WTC11 (cell line): ENCODE results near the gene WWC1. TPM values are rescaled to one million over a fixed set of nuclear protein-coding genes. Genes with fewer than 3 reads are reported as not detected.

Experiments used
- ATAC-seq: fragments of 200-7000 bp; cut with Tn5 transposase; 2 replicates; pipeline ENCODE4 v1.10.0; 2021; ENCODE audit warnings: mild to moderate bottlenecking, moderate library complexity
- CTCF ChIA-PET: fragments of 300-600 bp; sonication (Branson Sonifier 250); formaldehyde crosslinking; loops from one replicate; lab custom pipeline; 2021; ENCODE audit warnings: antibody characterized with exemption; lab: Charles Lee
- POLR2A ChIA-PET: fragments of 350-600 bp; sonication (Branson Sonifier 250); formaldehyde crosslinking; loops from one replicate; lab custom pipeline; 2021; ENCODE audit warnings: antibody characterized with exemption; lab: Charles Lee
- DNase-seq: peaks from one replicate; pipeline ENCODE4 v3.0.0; 2021; ENCODE audit warnings: low spot score
- H3K27ac Mint-ChIP-seq: 2 replicates; pipeline ENCODE4 v1.8.0; 2021; ENCODE audit warnings: mixed read lengths
- H3K27me3 Mint-ChIP-seq: 2 replicates; pipeline ENCODE4 v1.8.0; 2021; ENCODE audit warnings: low read depth, mild to moderate bottlenecking, moderate library complexity, mixed read lengths
- H3K36me3 Mint-ChIP-seq: 2 replicates; pipeline ENCODE4 v1.8.0; 2021; ENCODE audit warnings: mixed read lengths
- H3K4me1 Mint-ChIP-seq: 2 replicates; pipeline ENCODE4 v1.8.0; 2022; ENCODE audit warnings: mixed read lengths
- H3K4me3 Mint-ChIP-seq: 2 replicates; pipeline ENCODE4 v1.8.0; 2021; ENCODE audit warnings: mild to moderate bottlenecking, moderate library complexity, mixed read lengths
- H3K9me3 Mint-ChIP-seq: 2 replicates; pipeline ENCODE4 v1.8.0; 2021; ENCODE audit warnings: mixed read lengths
- ATF2 ChIP-seq: sonication (generic); formaldehyde crosslinking; IDR thresholded peaks from 2 replicates; pipeline ENCODE4 v1.8.1; 2022; ENCODE audit warnings: low read depth, missing genetic modification reagents, borderline replicate concordance
- CDX4 ChIP-seq: fragments of 250-450 bp; sonication (Bioruptor Pico); IDR thresholded peaks from 2 replicates; pipeline ENCODE4 v1.9.0; 2021; ENCODE audit warnings: moderate library complexity, mild to moderate bottlenecking, inconsistent platforms, borderline replicate concordance
- ESRRA ChIP-seq: sonication (generic); formaldehyde crosslinking; IDR thresholded peaks from 2 replicates; pipeline ENCODE4 v1.8.1; 2022; ENCODE audit warnings: mild to moderate bottlenecking, missing genetic modification reagents, borderline replicate concordance
- FOXP4 ChIP-seq: sonication (generic); formaldehyde crosslinking; IDR thresholded peaks from 2 replicates; pipeline ENCODE4 v1.8.0; 2022; ENCODE audit warnings: mild to moderate bottlenecking, missing genetic modification reagents
- MXD4 ChIP-seq: fragments of 250-450 bp; sonication (Bioruptor Pico); IDR thresholded peaks from 2 replicates; pipeline ENCODE4 v1.8.0; 2021; ENCODE audit warnings: mild to moderate bottlenecking, moderate library complexity, borderline replicate concordance
- NFYB ChIP-seq: sonication (generic); formaldehyde crosslinking; conservative IDR thresholded peaks from 2 replicates; pipeline ENCODE4 v1.8.0; 2022; ENCODE audit warnings: low read depth, missing genetic modification reagents
- PRDM15 ChIP-seq: sonication (generic); formaldehyde crosslinking; IDR thresholded peaks from 2 replicates; pipeline ENCODE4 v1.8.0; 2022; ENCODE audit warnings: missing genetic modification reagents
- RELA ChIP-seq: sonication (generic); formaldehyde crosslinking; IDR thresholded peaks from 2 replicates; pipeline ENCODE4 v1.8.1; 2022; ENCODE audit warnings: missing genetic modification reagents, mild to moderate bottlenecking, borderline replicate concordance
- RORB ChIP-seq: fragments of 250-450 bp; sonication (Bioruptor Pico); IDR thresholded peaks from 2 replicates; pipeline ENCODE4 v1.9.0; 2021; ENCODE audit warnings: mild to moderate bottlenecking
- STAT6 ChIP-seq: sonication (generic); formaldehyde crosslinking; conservative IDR thresholded peaks from 2 replicates; pipeline ENCODE4 v1.8.1; 2023; ENCODE audit warnings: mild to moderate bottlenecking, low read depth, missing genetic modification reagents, moderate library complexity
- TCF7 ChIP-seq: sonication (generic); formaldehyde crosslinking; IDR thresholded peaks from 2 replicates; pipeline ENCODE4 v1.8.0; 2022; ENCODE audit warnings: mild to moderate bottlenecking, low read depth, missing genetic modification reagents, moderate library complexity
- TEAD1 ChIP-seq: sonication (generic); formaldehyde crosslinking; IDR thresholded peaks from 2 replicates; pipeline ENCODE4 v1.8.0; 2022; ENCODE audit warnings: mild to moderate bottlenecking, missing genetic modification reagents
- ZNF232 ChIP-seq: sonication (generic); formaldehyde crosslinking; IDR thresholded peaks from 2 replicates; pipeline ENCODE4 v1.8.0; 2022; ENCODE audit warnings: mild to moderate bottlenecking, missing genetic modification reagents
- ZNF396 ChIP-seq: fragments of 250-450 bp; sonication (Bioruptor Pico); IDR thresholded peaks from 2 replicates; pipeline ENCODE4 v1.8.0; 2021; ENCODE audit warnings: mild to moderate bottlenecking, moderate library complexity, borderline replicate concordance
- ZNF512 ChIP-seq: sonication (generic); formaldehyde crosslinking; IDR thresholded peaks from 2 replicates; pipeline ENCODE4 v1.8.1; 2022; ENCODE audit warnings: missing genetic modification reagents, borderline replicate concordance
- total RNA-seq: library from RNA; stranded (reverse); gene quantifications from 3 replicates; pipeline ENCODE4 v1.2.3, GENCODE V29; 2021

Gene WWC1
- total RNA-seq, 1 experiment from 2014 or later: 48.4 TPM

- TF ChIP-seq ESRRA (CRISPR knock-in tag) (no peak), RELA (no peak), TCF7 (no peak), MXD4 (no peak)
Measured at GRCh38 chr5:168460606-168461005, 169.2 kb downstream of the WWC1 start (continued).

GRCh38 chr5:168463081-168463480 lies 171.6 kb downstream of the WWC1 start:
- no peak overlapping the region for H3K27ac Mint-ChIP-seq
- POLR2A ChIA-PET: interaction anchor here (0.6 kb wide), 1 partner anchor 236 kb away, joined by 4 read pairs; no protein-coding TSS in a partner anchor
- no peaks in the 10 kb centered on the region for H3K27me3 Mint-ChIP-seq

More at GRCh38 chr5:168463081-168463480, 171.6 kb downstream of the WWC1 start:
- Mint-ChIP-seq H3K36me3 (peaks cover 51% of the 10 kb centered on the region), H3K9me3 (no peaks in the 10 kb centered on the region), H3K4me1 (no peaks in the 10 kb centered on the region), H3K4me3 (no peak overlapping the region)
- CTCF ChIA-PET: no interaction called here
- DNase-seq (no peak), ATAC-seq (no peak)
- TF ChIP-seq TEAD1 (CRISPR knock-in tag) (no peak), RORB (CRISPR knock-in tag) (no peak), ZNF232 (CRISPR knock-in tag) (no peak), FOXP4 (no peak), ZNF512 (no peak), PRDM15 (CRISPR knock-in tag) (no peak), CDX4 (no peak), ATF2 (CRISPR knock-in tag) (no peak), STAT6 (no peak), NFYB (CRISPR knock-in tag) (no peak), ZNF396 (no peak)
